A673 (cell line): ENCODE data around the gene CMIP. TPM values are rescaled to one million over a fixed set of nuclear protein-coding genes. Genes with fewer than 3 reads are reported as not detected.

Source experiments
- BruUV-seq: library from RNA; stranded (reverse); fragments of 400-500 nt; replicated peaks from 2 replicates; lab custom pipeline; 2021; lab: Mats Ljungman, UMichigan
- CTCF ChIA-PET: fragments of 300-600 bp; sonication (Branson Sonifier 250); formaldehyde crosslinking; loops from one replicate; lab custom pipeline; 2022; ENCODE audit warnings: antibody characterized with exemption; lab: Charles Lee
- POLR2A ChIA-PET: fragments of 300-600 bp; sonication (Branson Sonifier 250); formaldehyde crosslinking; loops from one replicate; lab custom pipeline; 2022; ENCODE audit warnings: antibody characterized with exemption; ENCODE audit not compliant: low non-redundant PET; lab: Charles Lee
- DNase-seq: peaks from one replicate; pipeline ENCODE4 v3.0.0-alpha.2; 2015; ENCODE audit warnings: low spot score
- H3K27ac ChIP-seq: fragments of 200-600 bp; sonication (generic); 2 replicates; pipeline ENCODE4 v1.5.1; 2016; ENCODE audit warnings: mixed run types, low read depth, mild to moderate bottlenecking, mixed read lengths, antibody characterized with exemption, low read length; ENCODE audit not compliant: poor library complexity, severe bottlenecking
- H3K27me3 ChIP-seq: fragments of 200-600 bp; sonication (generic); replicated peaks from 2 replicates; pipeline ENCODE4 v1.6.1; 2017; ENCODE audit warnings: mixed run types, low read depth, mild to moderate bottlenecking, mixed read lengths, antibody characterized with exemption, low read length; ENCODE audit not compliant: insufficient read depth, poor library complexity
- H3K36me3 ChIP-seq: fragments of 200-600 bp; sonication (generic); 2 replicates; pipeline ENCODE4 v1.6.1; 2016; ENCODE audit warnings: mixed run types, mild to moderate bottlenecking, mixed read lengths, antibody characterized with exemption, low read length; ENCODE audit not compliant: insufficient read depth, poor library complexity, severe bottlenecking
- H3K4me1 ChIP-seq: fragments of 200-600 bp; sonication (generic); 2 replicates; pipeline ENCODE4 v1.6.1; 2017; ENCODE audit warnings: mixed run types, mild to moderate bottlenecking, mixed read lengths, antibody characterized with exemption, low read length; ENCODE audit not compliant: insufficient read depth, poor library complexity, severe bottlenecking
- H3K4me3 ChIP-seq: fragments of 200-600 bp; sonication (generic); 2 replicates; pipeline ENCODE4 v1.5.1; 2016; ENCODE audit warnings: low read depth, mixed run types, mild to moderate bottlenecking, mixed read lengths, low read length; ENCODE audit not compliant: poor library complexity, severe bottlenecking
- H3K9me3 ChIP-seq: fragments of 200-600 bp; sonication (generic); 2 replicates; pipeline ENCODE4 v1.6.1; 2016; ENCODE audit warnings: mixed run types, low read depth, mild to moderate bottlenecking, mixed read lengths, antibody characterized with exemption, low read length; ENCODE audit not compliant: poor library complexity, severe bottlenecking
- CTCF ChIP-seq: fragments of 300-800, 200-600 bp; sonication (generic); conservative IDR thresholded peaks from 2 replicates; pipeline ENCODE4 v1.5.1; 2017; ENCODE audit warnings: low read depth, mild to moderate bottlenecking, antibody characterized with exemption, low read length, moderate library complexity, mixed read lengths
- EZH2 ChIP-seq: fragments of 200-600 bp; sonication (generic); IDR thresholded peaks from 2 replicates; pipeline ENCODE4 v1.6.1; 2017; ENCODE audit warnings: borderline replicate concordance, low read depth, mild to moderate bottlenecking, mixed read lengths, antibody characterized with exemption, low read length; ENCODE audit not compliant: poor library complexity, severe bottlenecking
- intact Hi-C: fragments of 100-400 bp; cut with micrococcal nuclease; formaldehyde crosslinking; loops from one replicate; pipeline ENCODE4 v1.10.0; 2022; ENCODE audit not compliant: unreplicated experiment
- total RNA-seq: library from RNA; stranded (reverse); gene quantifications from 2 replicates; pipeline ENCODE4 v1.2.3, GENCODE V29; 2021

CMIP gene
- total RNA-seq, 1 experiment from 2014 or later = 25.5 TPM

- no peak overlapping the region for H3K27ac ChIP-seq
- POLR2A ChIA-PET = no interaction called here
- no peaks in the 10 kb centered on the region for H3K36me3 ChIP-seq
- no peaks in the 10 kb centered on the region for H3K27me3 ChIP-seq
- intact Hi-C loops = no loop called here
- H3K4me3 ChIP-seq = no peak overlapping the region
- no peaks in the 10 kb centered on the region for H3K4me1 ChIP-seq
- no peak for TF ChIP-seq EZH2
- no peak for TF ChIP-seq CTCF
- no peaks in the 10 kb centered on the region for H3K9me3 ChIP-seq
- DNase-seq = no peak
- CTCF ChIA-PET = no interaction called here
- BruUV-seq = no TSS peak
Measured at GRCh38 chr16:81527477-81528178, 83.0 kb downstream of the CMIP start.

- TF ChIP-seq EZH2 = no peak
- TF ChIP-seq CTCF = no peak
- Histone ChIP-seq H3K27ac (no peak overlapping the region), H3K4me1 (no peaks in the 10 kb centered on the region), H3K27me3 (no peaks in the 10 kb centered on the region), H3K4me3 (no peak overlapping the region), H3K9me3 (no peaks in the 10 kb centered on the region), H3K36me3 (no peaks in the 10 kb centered on the region)
- DNase-seq = no peak
- intact Hi-C loops = no loop called here
- POLR2A ChIA-PET = no interaction called here
- BruUV-seq = no TSS peak
- CTCF ChIA-PET = no interaction called here
Measured at GRCh38 chr16:81528256-81528655, 83.6 kb downstream of the CMIP start.

- H3K9me3 ChIP-seq = no peaks in the 10 kb centered on the region
- TF ChIP-seq EZH2 (no peak), CTCF (no peak)
- H3K36me3 ChIP-seq = no peaks in the 10 kb centered on the region
- BruUV-seq = no TSS peak
- POLR2A ChIA-PET = interaction anchor here (0.8 kb wide), 1 partner anchor 34 kb away, joined by 3 read pairs; no protein-coding TSS in a partner anchor
- H3K4me1 ChIP-seq = no peaks in the 10 kb centered on the region
- CTCF ChIA-PET = no interaction called here
- H3K27ac ChIP-seq = no peak overlapping the region
- H3K27me3 ChIP-seq = no peaks in the 10 kb centered on the region
- intact Hi-C loops = no loop called here
- H3K4me3 ChIP-seq = no peak overlapping the region
- DNase-seq = no peak
Measured at GRCh38 chr16:81530296-81530721, 85.7 kb downstream of the CMIP start.
